ENCODE measurements around the gene RNF133.

GRCh38 chr7:122658856-122659255 is 40.1 kb downstream of the RNF133 start:
- TF ChIP-seq, protein P1, sequence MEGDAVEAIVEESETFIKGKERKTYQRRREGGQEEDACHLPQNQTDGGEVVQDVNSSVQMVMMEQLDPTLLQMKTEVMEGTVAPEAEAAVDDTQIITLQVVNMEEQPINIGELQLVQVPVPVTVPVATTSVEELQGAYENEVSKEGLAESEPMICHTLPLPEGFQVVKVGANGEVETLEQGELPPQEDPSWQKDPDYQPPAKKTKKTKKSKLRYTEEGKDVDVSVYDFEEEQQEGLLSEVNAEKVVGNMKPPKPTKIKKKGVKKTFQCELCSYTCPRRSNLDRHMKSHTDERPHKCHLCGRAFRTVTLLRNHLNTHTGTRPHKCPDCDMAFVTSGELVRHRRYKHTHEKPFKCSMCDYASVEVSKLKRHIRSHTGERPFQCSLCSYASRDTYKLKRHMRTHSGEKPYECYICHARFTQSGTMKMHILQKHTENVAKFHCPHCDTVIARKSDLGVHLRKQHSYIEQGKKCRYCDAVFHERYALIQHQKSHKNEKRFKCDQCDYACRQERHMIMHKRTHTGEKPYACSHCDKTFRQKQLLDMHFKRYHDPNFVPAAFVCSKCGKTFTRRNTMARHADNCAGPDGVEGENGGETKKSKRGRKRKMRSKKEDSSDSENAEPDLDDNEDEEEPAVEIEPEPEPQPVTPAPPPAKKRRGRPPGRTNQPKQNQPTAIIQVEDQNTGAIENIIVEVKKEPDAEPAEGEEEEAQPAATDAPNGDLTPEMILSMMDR (IDR thresholded peaks at IDR 0.05; ENCODE audit: low read length) = no peak
- no peak for TF ChIP-seq EZH2 (IDR thresholded peaks at IDR 0.05; ENCODE audit: borderline replicate concordance, low read length)
